Mesenchymal stem cell (in vitro differentiated cells and primary cell): Measurements from ENCODE around the gene OR52B4. TPM values are rescaled to one million over a fixed set of nuclear protein-coding genes. Genes with fewer than 3 reads are reported as not detected.
"Not testable (repeated sequence)": the region's sequence is repeated elsewhere in the genome, so short reads cannot be mapped to it uniquely, and the experiment has no call there.

Source experiments
- DNase-seq: peaks from one replicate; pipeline ENCODE4 v3.0.0-alpha.2; 2013
- H2AFZ ChIP-seq: one replicate; pipeline ENCODE4 v1.6.1; 2013; ENCODE audit warnings: low read depth, mild to moderate bottlenecking, control low read depth, inconsistent platforms, low read length, moderate library complexity
- H2AK5ac ChIP-seq: 2 replicates; pipeline ENCODE4 v1.6.1; 2013; ENCODE audit warnings: low read length, moderate library complexity, mild to moderate bottlenecking, inconsistent platforms; ENCODE audit not compliant: severe bottlenecking
- H2BK120ac ChIP-seq: one replicate; pipeline ENCODE4 v1.6.1; 2013; ENCODE audit warnings: low read depth, mild to moderate bottlenecking, inconsistent platforms, low read length, moderate library complexity
- H2BK12ac ChIP-seq, 2 experiments: one replicate each; pipeline ENCODE4 v1.6.1; 2013; ENCODE audit warnings: inconsistent platforms in 2 of 2, low read length in 2 of 2, mild to moderate bottlenecking in 2 of 2, moderate library complexity in 2 of 2, control low read depth in 1 of 2
- H2BK15ac ChIP-seq: one replicate; pipeline ENCODE4 v1.6.1; 2013; ENCODE audit warnings: mild to moderate bottlenecking, low read depth, inconsistent platforms; ENCODE audit not compliant: poor library complexity, severe bottlenecking
- H2BK5ac ChIP-seq: 2 replicates; pipeline ENCODE4 v1.6.1; 2013; ENCODE audit warnings: low read depth, mild to moderate bottlenecking, low read length, control low read depth, inconsistent platforms; ENCODE audit not compliant: poor library complexity, severe bottlenecking
- H3K14ac ChIP-seq, 2 experiments: one replicate each; pipeline ENCODE4 v1.6.1; 2013; ENCODE audit warnings: inconsistent platforms in 2 of 2, low read length in 2 of 2, control low read depth in 1 of 2, mild to moderate bottlenecking in 1 of 2, moderate library complexity in 1 of 2
- H3K18ac ChIP-seq, 2 experiments: one replicate each; pipeline ENCODE4 v1.6.1; 2013; ENCODE audit warnings: inconsistent platforms in 2 of 2, low read length in 2 of 2, control low read depth in 1 of 2, low read depth in 1 of 2, mild to moderate bottlenecking in 1 of 2
- H3K23ac ChIP-seq, 2 experiments: one replicate each; pipeline ENCODE4 v1.6.1; 2013; ENCODE audit warnings: inconsistent platforms in 2 of 2, low read length in 2 of 2, mild to moderate bottlenecking in 2 of 2, moderate library complexity in 2 of 2, control low read depth in 1 of 2
- H3K27ac ChIP-seq: 2 replicates; pipeline ENCODE4 v1.5.1; 2013; ENCODE audit warnings: mild to moderate bottlenecking, moderate library complexity, low read length, control low read depth, inconsistent platforms; ENCODE audit not compliant: poor library complexity, severe bottlenecking
- H3K27me3 ChIP-seq, 2 experiments: 2 replicates each; pipeline versions ENCODE4 v1.6.1 to v1.7.0; 2013; ENCODE audit warnings: low read length in 2 of 2, mild to moderate bottlenecking in 2 of 2, moderate library complexity in 2 of 2, control low read depth in 1 of 2, inconsistent platforms in 1 of 2; ENCODE audit not compliant: control insufficient read depth in 1 of 2, insufficient read depth in 1 of 2
- H3K36me3 ChIP-seq, 2 experiments: 2 replicates each; pipeline versions ENCODE4 v1.6.1 to v1.7.0; 2013; ENCODE audit warnings: low read length in 2 of 2, control low read depth in 1 of 2, inconsistent platforms in 1 of 2, low read depth in 1 of 2, mild to moderate bottlenecking in 1 of 2; ENCODE audit not compliant: insufficient read depth in 2 of 2, control insufficient read depth in 1 of 2
- H3K4ac ChIP-seq, 2 experiments: one replicate each; pipeline ENCODE4 v1.6.1; 2013; ENCODE audit warnings: inconsistent platforms in 2 of 2, low read length in 2 of 2, mild to moderate bottlenecking in 2 of 2, moderate library complexity in 2 of 2, control low read depth in 1 of 2, low read depth in 1 of 2
- H3K4me1 ChIP-seq: 2 replicates; pipeline ENCODE4 v1.6.1; 2013; ENCODE audit warnings: low read depth, low read length, control low read depth; ENCODE audit not compliant: control insufficient read depth, insufficient read depth
- H3K4me2 ChIP-seq: 2 replicates; pipeline ENCODE4 v1.6.1; 2013; ENCODE audit warnings: low read length, mild to moderate bottlenecking, inconsistent platforms; ENCODE audit not compliant: poor library complexity, severe bottlenecking
- H3K4me3 ChIP-seq, 2 experiments: 2 replicates each; pipeline versions ENCODE4 v1.5.1 to v1.7.0; 2013; ENCODE audit warnings: low read length in 2 of 2, mild to moderate bottlenecking in 2 of 2, control low read depth in 1 of 2, low read depth in 1 of 2; ENCODE audit not compliant: insufficient read depth in 1 of 2
- H3K79me1 ChIP-seq: replicated peaks from 2 replicates; pipeline ENCODE4 v1.6.1; 2013; ENCODE audit warnings: mild to moderate bottlenecking, control low read depth, low read length, inconsistent platforms; ENCODE audit not compliant: poor library complexity, severe bottlenecking
- H3K9ac ChIP-seq: 2 replicates; pipeline ENCODE4 v1.7.0; 2013; ENCODE audit warnings: mild to moderate bottlenecking, low read length, moderate library complexity
- H3K9me3 ChIP-seq: 2 replicates; pipeline ENCODE4 v1.7.0; 2013; ENCODE audit warnings: mild to moderate bottlenecking, low read length; ENCODE audit not compliant: control insufficient read depth
- H4K8ac ChIP-seq: one replicate; pipeline ENCODE4 v1.6.1; 2013; ENCODE audit warnings: inconsistent platforms, mild to moderate bottlenecking, low read length, moderate library complexity
- H4K91ac ChIP-seq: one replicate; pipeline ENCODE4 v1.6.1; 2013; ENCODE audit warnings: mild to moderate bottlenecking, low read length, inconsistent platforms
- WGBS: methylation state at CpG from one replicate; pipeline ENCODE4 v1.1.7; 2013; ENCODE audit warnings: mixed read lengths; 5-methylcytosine and 5-hydroxymethylcytosine counted together
- polyA plus RNA-seq, 2 experiments: library from polyadenylated mRNA; stranded (reverse); fragments of 200-250 nt; gene quantifications; one replicate each; pipeline ENCODE4 v1.2.3, GENCODE V29; 2013

Gene OR52B4
- polyA plus RNA-seq (2013, experiment 1 of 2), result not detected
- not detected for polyA plus RNA-seq (2013, experiment 2 of 2)

GRCh38 chr11:4368286-4368685 lies at the start of gene OR52B4:
TSS of gene OR52B4 (minus strand) at chr11:4368386. CDS start at chr11:4368295, 91 bp downstream.
- Histone ChIP-seq H3K23ac (no peak within 1 kb of the TSS), H3K79me1 (no peaks in the 10 kb centered on the region), H3K18ac (no peak within 1 kb of the TSS), H3K9ac (no peak within 1 kb of the TSS), H3K4me1 (no peaks in the 10 kb centered on the region), H2BK5ac (no peak within 1 kb of the TSS), H3K27me3 (no peaks in the 10 kb centered on the region), H3K4ac (no peak within 1 kb of the TSS), H3K9me3 (peaks cover 7% of the 10 kb centered on the region), H2BK120ac (no peak within 1 kb of the TSS), H2AK5ac (no peak within 1 kb of the TSS), H3K4me2 (no peak within 1 kb of the TSS), H2BK15ac (no peak within 1 kb of the TSS), H3K14ac (no peak within 1 kb of the TSS), H3K36me3 (no peaks in the 10 kb centered on the region), H4K8ac (no peak within 1 kb of the TSS), H2AFZ (no peak within 1 kb of the TSS), H3K27ac (no peak within 1 kb of the TSS), H2BK12ac (no peak within 1 kb of the TSS), H3K4me3 (no peak within 1 kb of the TSS), H4K91ac (no peak within 1 kb of the TSS)
- WGBS, result 81% methylated on average over 2 of the region's 4 CpGs
- no peak for DNase-seq

DNA sequence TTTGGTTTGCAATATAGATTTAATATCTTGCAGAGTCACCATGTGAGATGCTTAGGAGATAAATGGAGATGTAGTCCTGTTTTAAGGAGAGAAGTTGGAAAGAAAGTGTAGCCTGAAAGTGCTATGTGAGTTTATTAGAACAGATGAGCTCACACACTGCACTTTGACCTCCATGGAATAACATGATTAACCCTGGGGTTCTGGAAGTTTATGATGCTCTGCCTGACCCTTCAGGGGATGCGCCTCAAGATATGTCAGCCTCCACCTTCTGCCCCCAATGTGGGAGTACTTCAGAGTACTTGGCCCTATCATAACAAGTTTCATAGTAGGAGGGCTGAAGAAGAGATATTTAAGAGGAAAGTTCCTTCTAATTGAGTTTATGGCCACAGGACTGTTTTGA lies 48.6 kb upstream of the OR52B4 start:
- Histone ChIP-seq H3K4me3 (no peak overlapping the region), H4K8ac (no peak overlapping the region), H2AFZ (no peak overlapping the region), H3K9ac (no peak overlapping the region), H2BK12ac (no peak overlapping the region), H3K14ac (no peak overlapping the region), H2BK120ac (no peak overlapping the region), H3K23ac (no peak overlapping the region), H3K27me3 (no peaks in the 10 kb centered on the region), H3K79me1 (no peaks in the 10 kb centered on the region), H4K91ac (no peak overlapping the region), H3K9me3 (no peaks in the 10 kb centered on the region), H2AK5ac (no peak overlapping the region), H3K4me2 (no peak overlapping the region), H3K4me1 (no peaks in the 10 kb centered on the region), H2BK15ac (no peak overlapping the region), H3K4ac (no peak overlapping the region), H2BK5ac (no peak overlapping the region), H3K27ac (no peak overlapping the region), H3K18ac (no peak overlapping the region), H3K36me3 (no peaks in the 10 kb centered on the region)
- 57% methylated on average over 1 of the region's 1 CpG for WGBS
- no peak for DNase-seq

DNA sequence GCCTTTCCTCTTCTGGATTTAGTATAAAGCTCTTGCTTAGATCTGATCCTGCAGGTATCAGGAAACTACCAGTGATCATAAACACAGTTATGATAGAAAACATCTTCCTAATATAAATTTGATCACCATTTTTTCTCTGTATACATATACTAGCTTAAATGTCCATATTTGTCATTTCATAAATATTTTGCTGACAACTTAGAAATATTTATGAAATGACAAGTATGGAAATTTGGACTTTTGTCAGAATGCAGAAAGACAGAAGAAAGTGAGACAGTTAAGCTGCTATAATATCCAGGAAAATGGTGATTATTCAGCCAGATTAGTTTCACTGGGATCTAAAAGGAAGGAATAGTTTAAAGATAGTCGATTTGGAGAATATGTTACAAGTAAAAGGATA lies 48.1 kb upstream of the OR52B4 start:
- Histone ChIP-seq H3K79me1 (no peaks in the 10 kb centered on the region), H3K27me3 (no peaks in the 10 kb centered on the region), H3K4ac (no peak overlapping the region), H2BK12ac (no peak overlapping the region), H4K91ac (no peak overlapping the region), H3K18ac (no peak overlapping the region), H4K8ac (no peak overlapping the region), H3K4me1 (no peaks in the 10 kb centered on the region), H2BK120ac (no peak overlapping the region), H2AK5ac (no peak overlapping the region), H3K36me3 (no peaks in the 10 kb centered on the region), H3K4me3 (no peak overlapping the region), H3K23ac (no peak overlapping the region), H3K4me2 (no peak overlapping the region), H3K9ac (no peak overlapping the region), H3K9me3 (no peaks in the 10 kb centered on the region), H2BK15ac (no peak overlapping the region), H2BK5ac (no peak overlapping the region), H3K14ac (no peak overlapping the region), H3K27ac (no peak overlapping the region), H2AFZ (no peak overlapping the region)
- 47% methylated on average over 1 of the region's 1 CpG for WGBS
- no peak for DNase-seq

- H2AK5ac ChIP-seq, H2BK12ac ChIP-seq, H3K36me3 ChIP-seq, H3K4me2 ChIP-seq, H3K4me3 ChIP-seq, H3K18ac ChIP-seq, H2AFZ ChIP-seq, DNase-seq, H2BK5ac ChIP-seq, H3K9me3 ChIP-seq, H2BK120ac ChIP-seq, H4K91ac ChIP-seq, H3K79me1 ChIP-seq, H3K27ac ChIP-seq, H2BK15ac ChIP-seq, H4K8ac ChIP-seq, H3K4me1 ChIP-seq, H3K4ac ChIP-seq, H3K27me3 ChIP-seq, H3K23ac ChIP-seq, H3K14ac ChIP-seq, H3K9ac ChIP-seq: not testable (repeated sequence)
- WGBS, result 71% methylated on average over 2 of the region's 6 CpGs
Measured at GRCh38 chr11:4406206-4406605, 38.0 kb upstream of the OR52B4 start.
